ENCODE measurements around the gene ROBO3. TPM values are rescaled to one million over a fixed set of nuclear protein-coding genes. Genes with fewer than 3 reads are reported as not detected.

Gene ROBO3
- total and polyA plus RNA-seq, 2 of the 8 experiments (the other 6 are each of a cell fraction or from before 2014, with no cell fraction given), result 12.1 to 24.6 TPM

DNA sequence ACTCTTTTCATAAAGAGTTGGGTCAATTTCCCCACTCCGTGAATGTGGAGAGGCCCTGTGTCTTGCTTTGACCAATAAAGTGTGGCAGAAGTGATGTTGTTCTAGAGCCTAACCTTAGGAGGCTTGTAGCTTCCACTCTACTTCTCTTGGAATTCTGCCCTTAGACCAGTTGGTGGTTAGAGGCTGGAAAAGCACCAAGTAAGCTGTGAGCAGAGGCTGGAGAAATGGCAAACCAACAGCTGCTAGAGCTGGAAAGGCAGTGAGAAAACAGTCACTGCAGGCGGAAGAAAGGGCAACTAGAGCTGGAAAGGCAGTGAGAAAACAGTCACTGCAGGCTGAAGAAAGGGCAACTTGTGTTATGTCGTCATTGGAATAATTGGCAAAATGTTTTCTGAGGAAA, 35.2 kb upstream of the ROBO3 start:
- FAIRE-seq, result no peak
- H2BK5ac ChIP-seq (ENCODE audit: low read depth, low read length), result no peak overlapping the region
- no peaks in the 10 kb centered on the region for H3K79me1 ChIP-seq (ENCODE audit: low read depth, low read length)
- H3K18ac ChIP-seq (ENCODE audit: extremely low read depth, low read length), result no peak overlapping the region
- no peak overlapping the region for H3K14ac ChIP-seq (ENCODE audit: insufficient read length)
- no peak overlapping the region for H3K27ac ChIP-seq (ENCODE audit: low read depth, low read length)
- no peak overlapping the region for H2AFZ ChIP-seq (ENCODE audit: low read length)
- H2BK20ac ChIP-seq (ENCODE audit: low read length), result no peak overlapping the region
- H3K4ac ChIP-seq (replicated peaks; ENCODE audit: insufficient read length, low read depth, low read length), result no peak overlapping the region
- H3K4me3 ChIP-seq (ENCODE audit: extremely low read depth in 1 of 4, insufficient read depth in 2 of 4, low read depth in 3 of 4, low read length in 4 of 4), result no peak overlapping the region
- CTCF ChIA-PET (ENCODE audit: partially characterized antibody), result interaction anchor here (0.6 to 3.3 kb wide), 5 partner anchors 17 to 521 kb away, joined by 3 to 11 read pairs (median 3); no protein-coding TSS in a partner anchor
- no peak overlapping the region for H2AK5ac ChIP-seq (ENCODE audit: low read depth, low read length)
- no peaks in the 10 kb centered on the region for H4K20me1 ChIP-seq (replicated peaks in 1 of 2; ENCODE audit: control insufficient read depth in 1 of 2, insufficient read depth in 2 of 2, low read length in 2 of 2)
- H3K36me3 ChIP-seq (ENCODE audit: control insufficient read depth in 2 of 4, insufficient read depth in 4 of 4, low read length in 3 of 4), result no peaks in the 10 kb centered on the region
- no peak overlapping the region for H2BK120ac ChIP-seq (replicated peaks; ENCODE audit: low read depth, low read length)
- no peak overlapping the region for H2BK15ac ChIP-seq (ENCODE audit: low read length)
- POLR2A ChIA-PET (ENCODE audit: partially characterized antibody), result no interaction called here
- no peaks in the 10 kb centered on the region; a peak in 1 of 7 replicates for H3K27me3 ChIP-seq (replicated peaks in 1 of 4; ENCODE audit: control insufficient read depth in 3 of 4, extremely low read depth in 1 of 4, insufficient read depth in 3 of 4, low read length in 3 of 4)
- H4K5ac ChIP-seq (ENCODE audit: insufficient read length, low read depth, low read length), result no peak overlapping the region
- no peak overlapping the region for H3K56ac ChIP-seq (replicated peaks; ENCODE audit: insufficient read length, low read depth, low read length)
- no peak for DNase-seq (ENCODE audit: low read depth in 1 of 2, low spot score in 2 of 2)
- H3K23ac ChIP-seq (ENCODE audit: insufficient read length), result no peak overlapping the region
- H3K9ac ChIP-seq (replicated peaks in 1 of 4; ENCODE audit: extremely low read depth in 1 of 4, low read depth in 3 of 4, low read length in 3 of 4), result no peak overlapping the region
- no peaks in the 10 kb centered on the region for H3K23me2 ChIP-seq (ENCODE audit: low read depth, low read length)
- 88% methylated on average over 3 of the region's 3 CpGs; no CpG with 5 or more reads in 1 of the 2 experiments for WGBS, 2 experiments (ENCODE audit: extremely low coverage in 1 of 2, insufficient coverage in 1 of 2, insufficient read length in 1 of 2, insufficient replicate concordance in 2 of 2, low coverage in 1 of 2, low lambda C conversion rate in 2 of 2, missing lambda C conversion rate in 1 of 2)
- no peak overlapping the region for H2BK12ac ChIP-seq (ENCODE audit: low read depth, low read length)
- H4K8ac ChIP-seq (ENCODE audit: extremely low read depth, insufficient read depth, low read length), result no peak overlapping the region
- TF ChIP-seq YY1 (IDR thresholded peaks at IDR 0.05; ENCODE audit: low read depth, low read length) (no peak), SP1 (IDR thresholded peaks at IDR 0.05; ENCODE audit: low read depth, low read length) (no peak), EZH2 (IDR thresholded peaks at IDR 0.05; ENCODE audit: low read depth, low read length, severe bottlenecking) (no peak), USF2 (IDR thresholded peaks at IDR 0.05; ENCODE audit: low read length) (no peak), SIX5 (IDR thresholded peaks at IDR 0.05; ENCODE audit: low read depth, low read length) (no peak), BCL11A (IDR thresholded peaks at IDR 0.05; ENCODE audit: low read depth in 2 of 2, low read length in 2 of 2) (no peak), HDAC6 (IDR thresholded peaks at IDR 0.05; ENCODE audit: low read depth, low read length) (no peak), KDM4A (IDR thresholded peaks at IDR 0.05; ENCODE audit: low read depth, low read length, severe bottlenecking) (no peak), NANOG (IDR thresholded peaks at IDR 0.05; ENCODE audit: insufficient read depth, low read depth, low read length, poor library complexity, severe bottlenecking) (no peak)
- no peak overlapping the region for H4K91ac ChIP-seq (replicated peaks; ENCODE audit: insufficient read length, low read length)
- H3K79me2 ChIP-seq (ENCODE audit: control insufficient read depth in 1 of 2, insufficient read depth in 2 of 2, low read length in 2 of 2), result no peaks in the 10 kb centered on the region
- H3K4me1 ChIP-seq (replicated peaks in 1 of 4; ENCODE audit: control insufficient read depth in 3 of 4, insufficient read depth in 4 of 4, low read length in 3 of 4), result no peaks in the 10 kb centered on the region; a peak in 1 of 7 replicates
- no peaks in the 10 kb centered on the region for H3K9me3 ChIP-seq (ENCODE audit: insufficient read depth in 2 of 2, low read depth in 1 of 2, low read length in 1 of 2)
- no peak overlapping the region for H3K4me2 ChIP-seq (ENCODE audit: insufficient read depth in 1 of 2, low read depth in 2 of 2, low read length in 2 of 2)

Measured in H1 (cell line).